MCF 10A (cell line): Measurements from ENCODE around the gene ZNF841. TPM values are rescaled to one million over a fixed set of nuclear protein-coding genes. Genes with fewer than 3 reads are reported as not detected.

Experiments
- Bru-seq: library from RNA; stranded (reverse); fragments of 400-500 nt; gene quantifications from one replicate; lab custom pipeline; 2021; lab: Mats Ljungman, UMichigan
- BruChase-seq, 2 experiments: library from RNA; stranded (reverse); fragments of 400-500 nt; gene quantifications; one replicate each; lab custom pipeline; 2021; lab: Mats Ljungman, UMichigan
- BruUV-seq: library from RNA; stranded (reverse); fragments of 400-500 nt; replicated peaks from 2 replicates; lab custom pipeline; 2021; lab: Mats Ljungman, UMichigan
- CTCF ChIA-PET: fragments of 300-600 bp; sonication (Branson Sonifier 250); formaldehyde crosslinking; extraction: SDS; loops from one replicate; lab custom pipeline; 2021; ENCODE audit warnings: antibody characterized with exemption, inconsistent platforms; lab: Yijun Ruan, JAX
- POLR2A ChIA-PET: fragments of 300-600, 350-650 bp; sonication (Branson Sonifier 250); formaldehyde crosslinking; extraction: SDS; loops from one replicate; lab custom pipeline; 2020; ENCODE audit warnings: antibody characterized with exemption, inconsistent platforms; lab: Yijun Ruan, JAX
- DNase-seq: peaks from one replicate; pipeline ENCODE4 v3.0.0-alpha.2; 2018; ENCODE audit not compliant: unreplicated experiment
- H3K27ac Mint-ChIP-seq: one replicate; pipeline ENCODE4 v1.8.0; 2022; ENCODE audit warnings: mild to moderate bottlenecking, low read depth, mixed read lengths; ENCODE audit not compliant: unreplicated experiment
- H3K27me3 Mint-ChIP-seq: one replicate; pipeline ENCODE4 v1.8.0; 2022; ENCODE audit warnings: mixed read lengths; ENCODE audit not compliant: insufficient read depth, unreplicated experiment
- H3K36me3 Mint-ChIP-seq: one replicate; pipeline ENCODE4 v1.8.0; 2022; ENCODE audit warnings: mild to moderate bottlenecking, moderate library complexity, mixed read lengths; ENCODE audit not compliant: insufficient read depth, unreplicated experiment
- H3K4me1 Mint-ChIP-seq: one replicate; pipeline ENCODE4 v1.8.0; 2022; ENCODE audit warnings: mixed read lengths; ENCODE audit not compliant: insufficient read depth, unreplicated experiment
- H3K4me3 Mint-ChIP-seq: one replicate; pipeline ENCODE4 v1.8.0; 2022; ENCODE audit warnings: mild to moderate bottlenecking, moderate library complexity, mixed read lengths; ENCODE audit not compliant: unreplicated experiment
- H3K9me3 Mint-ChIP-seq: one replicate; pipeline ENCODE4 v1.8.0; 2022; ENCODE audit warnings: mixed read lengths; ENCODE audit not compliant: unreplicated experiment
- CTCF ChIP-seq: fragments of 200-600 bp; IDR thresholded peaks from one replicate; pipeline ENCODE4 v1.8.0; 2022; ENCODE audit warnings: antibody characterized with exemption, mild to moderate bottlenecking; ENCODE audit not compliant: unreplicated experiment
- intact Hi-C: fragments of 100-400 bp; cut with micrococcal nuclease; formaldehyde crosslinking; loops from 2 replicates; pipeline ENCODE4 v1.14.1; 2022
- long read RNA-seq: library from polyadenylated mRNA; stranded (forward); transcript quantifications from one replicate; pipeline ENCODE4 v2.0.0, GENCODE V29; 2022
- total RNA-seq: library from RNA; stranded (reverse); gene quantifications from 2 replicates; pipeline ENCODE4 v1.2.3, GENCODE V29; 2022

Gene ZNF841
- total RNA-seq (40.9 and 49.8 TPM in 2 replicates), Bru-seq, nascent RNA (percentile 94 among the genes with signal in this experiment), BruChase-seq, experiment 1, labeled RNA remaining after a 6-hour chase (percentile 92 among the genes with signal in this experiment), BruChase-seq, experiment 2, labeled RNA remaining after a 2-hour chase (percentile 95 among the genes with signal in this experiment)
- long read RNA-seq, transcript ZNF841-203 (6 exons, 3,819 nt) = major isoform, 6 of 21 reads
- long read RNA-seq, partial matches to known transcripts = 6 of 21 reads
- long read RNA-seq, other reads (novel, unspliced or antisense) = 9 of 21 reads

GRCh38 chr19:52095172-52096014 lies at the start of gene ZNF841:
ZNF841 (minus strand) TSS chr19:52095765; CDS start chr19:52084801, 10,964 bp downstream.
- peak within 1 kb of the TSS; percentile 93 for H3K27ac Mint-ChIP-seq
- intact Hi-C loops = loop anchor here (2.0 kb wide), 1 partner anchor 47 kb away; the partner anchor contains the start of gene ZNF432
- ChIA-PET POLR2A (interaction anchor here (1.0 to 4.3 kb wide), 10 partner anchors 9 to 94 kb away, joined by 3 to 26 read pairs (median 6); partner anchors contain the start of genes PPP2R1A, ZNF432, ZNF614 and ZNF616), CTCF (interaction anchor here (0.6 kb wide), 1 partner anchor 1299 kb away, joined by 4 read pairs; no protein-coding TSS in a partner anchor)
- H3K36me3 Mint-ChIP-seq = peaks cover 30% of the 10 kb centered on the region
- BruUV-seq = TSS peak; percentile 85
- no peaks in the 10 kb centered on the region for H3K27me3 Mint-ChIP-seq
- H3K9me3 Mint-ChIP-seq = peaks cover 19% of the 10 kb centered on the region
- DNase-seq = peak; percentile 96
- H3K4me3 Mint-ChIP-seq = peak within 1 kb of the TSS; percentile 92
- peaks cover 25% of the 10 kb centered on the region for H3K4me1 Mint-ChIP-seq
- TF ChIP-seq CTCF = no peak

DNA sequence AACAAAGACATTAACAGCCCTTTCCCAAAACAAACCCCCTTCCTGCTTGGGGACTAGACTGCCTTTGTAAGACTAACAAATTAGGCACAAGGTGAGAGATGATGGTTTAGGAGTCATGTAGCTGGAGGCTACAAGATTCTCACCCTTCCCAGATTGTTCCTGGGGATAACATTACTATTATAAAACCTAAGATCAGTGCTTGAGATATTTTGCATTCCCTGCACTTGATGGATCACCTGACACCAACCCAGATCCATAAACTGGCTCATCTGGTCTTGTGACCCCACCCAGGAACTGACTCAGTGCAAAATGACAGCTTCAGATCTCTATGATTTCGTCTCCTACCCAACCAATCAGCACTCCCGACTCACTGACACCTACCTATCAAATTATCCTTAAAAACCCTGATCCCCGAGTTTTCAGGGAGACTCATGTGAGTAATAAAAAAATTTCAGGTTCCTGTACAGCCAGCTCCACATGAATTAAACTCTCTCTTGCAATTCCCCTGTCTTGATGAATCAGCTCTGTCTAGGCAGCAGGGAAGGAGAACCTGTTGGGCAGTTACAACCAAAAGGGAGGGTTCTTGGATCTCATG lies 46.5 kb upstream of the ZNF841 start:
- POLR2A ChIA-PET = no interaction called here
- DNase-seq = no peak
- peaks cover 8% of the 10 kb centered on the region for H3K9me3 Mint-ChIP-seq

DNA sequence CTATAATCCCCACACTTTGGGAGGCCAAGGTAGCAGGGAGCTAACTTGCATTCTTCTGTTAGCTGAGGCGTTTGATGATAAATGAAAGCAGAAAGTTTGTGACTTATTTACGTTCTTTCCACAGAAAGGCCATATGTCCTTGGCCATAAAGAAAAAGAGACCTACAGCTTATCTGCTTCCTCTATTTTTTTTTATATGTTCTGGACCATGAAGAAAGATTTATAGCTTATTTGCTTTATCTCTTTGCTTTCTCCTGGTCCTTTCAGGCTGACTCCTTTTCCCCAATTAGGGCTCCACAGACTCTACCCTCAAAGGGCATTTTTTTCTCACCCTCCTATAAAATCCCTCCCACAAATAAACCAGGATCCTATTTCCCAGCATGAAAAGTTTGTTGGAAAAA lies 45.6 kb upstream of the ZNF841 start:
- Mint-ChIP-seq H3K4me1 (peaks cover 11% of the 10 kb centered on the region), H3K4me3 (no peak overlapping the region), H3K27ac (no peak overlapping the region), H3K36me3 (no peaks in the 10 kb centered on the region), H3K9me3 (peaks cover 8% of the 10 kb centered on the region), H3K27me3 (no peaks in the 10 kb centered on the region)
- DNase-seq = no peak
- CTCF ChIA-PET = interaction anchor here (0.6 to 1.7 kb wide), 3 partner anchors 48 to 96 kb away, joined by 3 to 7 read pairs (median 3); no protein-coding TSS in a partner anchor
- BruUV-seq = no TSS peak
- TF ChIP-seq CTCF = no peak
- intact Hi-C loops = no loop called here
- POLR2A ChIA-PET = interaction anchor here (1.3 to 4.1 kb wide), 4 partner anchors 8 to 91 kb away, joined by 3 to 60 read pairs (median 24); partner anchors contain the start of genes PPP2R1A and ZNF836

More for the DNA sequence above, 46.5 kb upstream of the ZNF841 start:
- intact Hi-C loops = no loop called here
- Mint-ChIP-seq H3K27me3 (no peaks in the 10 kb centered on the region), H3K4me1 (peaks cover 11% of the 10 kb centered on the region), H3K36me3 (no peaks in the 10 kb centered on the region), H3K27ac (no peak overlapping the region), H3K4me3 (no peak overlapping the region)
- no TSS peak for BruUV-seq
- TF ChIP-seq CTCF = no peak
- CTCF ChIA-PET = interaction anchor here (0.6 to 0.7 kb wide), 2 partner anchors 288 to 564 kb away, joined by 3 read pairs; no protein-coding TSS in a partner anchor
